A673 (cell line): ENCODE data around the gene MACROD1.

Experiments used
- EZH2 ChIP-seq: fragments of 200-600 bp; sonication (generic); IDR thresholded peaks from 2 replicates; pipeline ENCODE4 v1.6.1; 2017; ENCODE audit warnings: borderline replicate concordance, low read depth, mild to moderate bottlenecking, mixed read lengths, antibody characterized with exemption, low read length; ENCODE audit not compliant: poor library complexity, severe bottlenecking
- TF ChIP-seq, protein P1 (sequence below): fragments of 300-800, 200-600 bp; sonication (generic); conservative IDR thresholded peaks from 2 replicates; pipeline ENCODE4 v1.5.1; 2017; ENCODE audit warnings: low read depth, mild to moderate bottlenecking, antibody characterized with exemption, low read length, moderate library complexity, mixed read lengths

GRCh38 chr11:64139049-64139448, 26.9 kb downstream of the MACROD1 start:
- TF ChIP-seq, protein P1, sequence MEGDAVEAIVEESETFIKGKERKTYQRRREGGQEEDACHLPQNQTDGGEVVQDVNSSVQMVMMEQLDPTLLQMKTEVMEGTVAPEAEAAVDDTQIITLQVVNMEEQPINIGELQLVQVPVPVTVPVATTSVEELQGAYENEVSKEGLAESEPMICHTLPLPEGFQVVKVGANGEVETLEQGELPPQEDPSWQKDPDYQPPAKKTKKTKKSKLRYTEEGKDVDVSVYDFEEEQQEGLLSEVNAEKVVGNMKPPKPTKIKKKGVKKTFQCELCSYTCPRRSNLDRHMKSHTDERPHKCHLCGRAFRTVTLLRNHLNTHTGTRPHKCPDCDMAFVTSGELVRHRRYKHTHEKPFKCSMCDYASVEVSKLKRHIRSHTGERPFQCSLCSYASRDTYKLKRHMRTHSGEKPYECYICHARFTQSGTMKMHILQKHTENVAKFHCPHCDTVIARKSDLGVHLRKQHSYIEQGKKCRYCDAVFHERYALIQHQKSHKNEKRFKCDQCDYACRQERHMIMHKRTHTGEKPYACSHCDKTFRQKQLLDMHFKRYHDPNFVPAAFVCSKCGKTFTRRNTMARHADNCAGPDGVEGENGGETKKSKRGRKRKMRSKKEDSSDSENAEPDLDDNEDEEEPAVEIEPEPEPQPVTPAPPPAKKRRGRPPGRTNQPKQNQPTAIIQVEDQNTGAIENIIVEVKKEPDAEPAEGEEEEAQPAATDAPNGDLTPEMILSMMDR = no peak
- no peak for TF ChIP-seq EZH2
